Heart right ventricle (tissue), 16 donors: Measurements from ENCODE around the gene PSMC3. TPM values are rescaled to one million over a fixed set of nuclear protein-coding genes. Genes with fewer than 3 reads are reported as not detected.

Experiments used
- ATAC-seq, 8 donors: fragments of 200-7000 bp; cut with Tn5 transposase; one replicate each; pipeline ENCODE4 v1.9.1; 2020; ENCODE audit warnings: mild to moderate bottlenecking in 8 of 8, moderate library complexity in 8 of 8, moderate number of reproducible peaks in 1 of 8
- DNase-seq, 2 donors: peaks; one replicate each; pipeline ENCODE4 v3.0.0-alpha.2; 2020
- H3K27ac ChIP-seq, 10 donors: fragments of 200-600 bp; sonication (generic) in 2 of 10; one replicate each; pipeline versions ENCODE4 v1.5.0 to v1.8.0; 2020 to 2022; ENCODE audit warnings: mild to moderate bottlenecking in 3 of 10
- H3K27me3 ChIP-seq, 7 donors: fragments of 200-600 bp; one replicate each; pipeline ENCODE4 v1.8.0; 2021 to 2022; ENCODE audit warnings: mild to moderate bottlenecking in 2 of 7
- H3K36me3 ChIP-seq, 9 donors: fragments of 200-600 bp; sonication (generic) in 1 of 9; one replicate each; pipeline versions ENCODE4 v1.5.0 to v1.8.0; 2020 to 2022; ENCODE audit warnings: mild to moderate bottlenecking in 2 of 9
- H3K4me1 ChIP-seq, 9 donors: fragments of 200-600 bp; sonication (generic) in 1 of 9; one replicate each; pipeline versions ENCODE4 v1.5.0 to v1.8.0; 2020 to 2022; ENCODE audit warnings: mild to moderate bottlenecking in 4 of 9
- H3K4me3 ChIP-seq, 10 donors: fragments of 200-600 bp; sonication (generic) in 2 of 10; one replicate each; pipeline versions ENCODE4 v1.5.0 to v1.8.0; 2020 to 2022; ENCODE audit warnings: mild to moderate bottlenecking in 7 of 10, moderate library complexity in 2 of 10
- H3K9me3 ChIP-seq, 11 donors: fragments of 200-600 bp in 10 of 11; sonication (generic) in 2 of 11; one replicate each; pipeline versions ENCODE4 v1.5.0 to v1.8.0; 2013 to 2022; ENCODE audit warnings: mild to moderate bottlenecking in 2 of 11, control low read depth in 1 of 11, moderate library complexity in 1 of 11
- CTCF ChIP-seq, 9 donors: fragments of 200-600 bp; sonication (generic) in 2 of 9; IDR thresholded peaks; one replicate each; pipeline versions ENCODE4 v1.5.0 to v1.8.0; 2021 to 2022; ENCODE audit warnings: antibody characterized with exemption in 9 of 9, mild to moderate bottlenecking in 5 of 9, moderate library complexity in 1 of 9
- WGBS, 2 donors: extraction: QIAGEN DNeasy Blood & Tissue Kit; methylation state at CpG; one replicate each; pipeline ENCODE4 v1.1.7; 2013; ENCODE audit warnings: inconsistent platforms in 1 of 2; 5-methylcytosine and 5-hydroxymethylcytosine counted together
- intact Hi-C, 10 donors: fragments of 100-400 bp; cut with DNase I; formaldehyde crosslinking; loops; one replicate each; pipeline versions ENCODE4 v1.11.1 to v1.14.2; 2022
- long read RNA-seq, 3 donors: library from polyadenylated mRNA; unstranded; transcript quantifications; one replicate each; pipeline ENCODE4 v2.0.0, GENCODE V29; 2020 to 2021
- polyA plus RNA-seq, 2 donors: library from polyadenylated mRNA; stranded (reverse); fragments of 200-250 nt; gene quantifications; one replicate each; pipeline ENCODE4 v1.2.3, GENCODE V29; 2013
- total RNA-seq, 10 donors: library from RNA; stranded (reverse); fragmentation: NEBNext Ultra II Directional in 3 of 10; extraction: Animal tissue kit (Norgen Biotek cat#: 25700) in 3 of 10; gene quantifications; one replicate each; pipeline versions ENCODE4 v1.2.1 to v1.2.4, GENCODE V29; 2021 to 2023
- donor health status: Arrhythmogenic right ventricular cardiomyopathy.
- donor health status: ischemic (EF 13 %, LVEDD 7.1; RV severe dilation, severe dysfunction).
- donor health status: healthy with polysubstance abuse.
- donor health status: DM: no; HTN: yes; CAD: no.
- donor health status: DM: no; HTN: no; CAD: no.
- donor health status: ischemic (EF 25% LVEDD 6.9; RV normal size, moderate dysfunction).
- donor health status: ischemic (EF 25% LVEDD 5.7; RV mildly dilated, moderate dysfunction).
- donor health status: healthy.
- donor health status: DM: yes; HTN: yes; CAD: no.
- donor health status: Ischemic cardiomyopathy.
- donor health status: ischemic (EF 35%, LVEDD 5.7; RV mildly dilated, moderate dysfunction).
- donor health status: nonischemic (EF 11% LVEDD 7.7; RV severe dilation, severe dysfunction).
- donor health status: DM: yes; HTN: yes; CAD: no.
- donor health status: PGD.
- donor health status: ischemic (EF 29% LVEDD 5.4; RV normal size, mild dysfunction).
- donor health status: nonischemic (EF 23%, LVEDD 6.1; RV moderate dilation, normal function).

PSMC3 gene
- total RNA-seq (100 to 1,000 TPM; 129 to 171 (median 140) TPM), polyA plus RNA-seq (100 to 1,000 TPM; 184 to 272 TPM)
- long read RNA-seq, donor 1, transcript PSMC3-212 (12 exons, 1,373 nt): major isoform, 151 of 177 reads
- long read RNA-seq, donor 1, partial matches to known transcripts: 12 of 177 reads
- long read RNA-seq, donor 1, other reads (novel, unspliced or antisense): 14 of 177 reads
- long read RNA-seq, donor 2, transcript PSMC3-212 (12 exons, 1,373 nt): major isoform, 158 of 192 reads
- long read RNA-seq, donor 2, partial matches to known transcripts: 24 of 192 reads
- long read RNA-seq, donor 2, other reads (novel, unspliced or antisense): 10 of 192 reads
- long read RNA-seq, donor 3, transcript PSMC3-212 (12 exons, 1,373 nt): major isoform, 306 of 343 reads
- long read RNA-seq, donor 3, partial matches to known transcripts: 20 of 343 reads
- long read RNA-seq, donor 3, other reads (novel, unspliced or antisense): 17 of 343 reads

- intact Hi-C loops: loop anchor here in 3 of 10 donors (1.0 to 2.0 kb wide), 2 partner anchors 18 kb away; partner anchors contain the start of gene SLC39A13 (in 3 of the 3)
- WGBS, 2 donors: 0 to 1% methylated on average over 62 of the region's 62 CpGs
- peaks cover 11 to 21% (median 16%) of the 10 kb centered on the region in 9 donors for H3K4me1 ChIP-seq
- peaks cover 0 to 39% (median 30%) of the 10 kb centered on the region in 9 donors for H3K36me3 ChIP-seq
- H3K27ac ChIP-seq: peak within 1 kb of the TSS; percentile 74 to 98 (median 92)
- H3K9me3 ChIP-seq: no peaks in the 10 kb centered on the region
- no peaks in the 10 kb centered on the region for H3K27me3 ChIP-seq
- peak; percentile 95 to 99 (median 98) for ATAC-seq
- peak within 1 kb of the TSS; percentile 55 to 99 (median 88) for H3K4me3 ChIP-seq
- TF ChIP-seq CTCF (IDR thresholded peaks at IDR 0.05): no peak
- peak; percentile 98 to 99 for DNase-seq
Measured at GRCh38 chr11:47426062-47426956, at the start of gene PSMC3. Gene PSMC3 (minus strand): TSS chr11:47426439. CDS start chr11:47426279, 160 bp downstream.

GRCh38 chr11:47470671-47471070, 44.4 kb upstream of the PSMC3 start:
- Histone ChIP-seq H3K4me3 (no peak overlapping the region), H3K27me3 (no peaks in the 10 kb centered on the region), H3K9me3 (no peaks in the 10 kb centered on the region), H3K36me3 (peaks cover 0 to 100% (median 61%) of the 10 kb centered on the region in 9 donors), H3K4me1 (peaks cover 6 to 38% (median 29%) of the 10 kb centered on the region in 9 donors), H3K27ac (no peak overlapping the region)
- DNase-seq: no peak
- ATAC-seq: no peak
- TF ChIP-seq CTCF (IDR thresholded peaks at IDR 0.05): no peak
- 78 to 85% methylated on average over 4 of the region's 4 CpGs for WGBS, 2 donors
- intact Hi-C loops: loop anchor here in 2 of 10 donors (10.0 kb wide), 2 partner anchors 144 to 154 kb away; no protein-coding TSS in a partner anchor

GRCh38 chr11:47469361-47470179, 43.3 kb upstream of the PSMC3 start:
- intact Hi-C loops: loop anchor here in 4 of 10 donors (5.0 to 10.0 kb wide), 3 partner anchors 83 to 155 kb away; partner anchors contain the start of gene CELF1 (in 2 of the 4)
- Histone ChIP-seq H3K27ac (peak overlapping the region in 2 of 10 donors; percentile 16 to 44), H3K4me3 (no peak overlapping the region), H3K9me3 (no peaks in the 10 kb centered on the region), H3K4me1 (peaks cover 6 to 49% (median 35%) of the 10 kb centered on the region in 9 donors), H3K27me3 (no peaks in the 10 kb centered on the region), H3K36me3 (peaks cover 0 to 100% (median 50%) of the 10 kb centered on the region in 9 donors)
- peak in 1 of 8 donors; percentile 6 for ATAC-seq
- WGBS, 2 donors: 92% methylated on average over 7 of the region's 7 CpGs
- no peak for DNase-seq
- TF ChIP-seq CTCF (IDR thresholded peaks at IDR 0.05): no peak
